LoVo (cell line): ENCODE measurements around the gene GNB4.

Experiments used
- DNase-seq: peaks from one replicate; pipeline ENCODE4 v3.0.0-alpha.2; 2016; ENCODE audit warnings: low spot score

Gene GNB4

GRCh38 chr3:179355996-179356395 lies 95.3 kb downstream of the GNB4 start:
- DNase-seq = no peak

- DNase-seq = no peak
These were observed 102.8 kb downstream of the GNB4 start for GRCh38 chr3:179348325-179349013.

- DNase-seq = peak; percentile 94
These were observed 103.7 kb downstream of the GNB4 start, which contains the start of gene MFN1 for GRCh38 chr3:179347345-179348194. MFN1 (plus strand) TSS chr3:179347709; CDS start chr3:179348852, 1,143 bp downstream.
